HTERT RPE-1 (cell line): Measurements from ENCODE around the gene CAMK1D.

ENCODE experiments used
- in situ Hi-C: fragments of 300-500 bp; cut with MboI; formaldehyde crosslinking; loops from 4 replicates; pipeline ENCODE4 v1.14.3; 2020; ENCODE audit warnings: low sequenced_read_pairs

The CAMK1D gene

DNA sequence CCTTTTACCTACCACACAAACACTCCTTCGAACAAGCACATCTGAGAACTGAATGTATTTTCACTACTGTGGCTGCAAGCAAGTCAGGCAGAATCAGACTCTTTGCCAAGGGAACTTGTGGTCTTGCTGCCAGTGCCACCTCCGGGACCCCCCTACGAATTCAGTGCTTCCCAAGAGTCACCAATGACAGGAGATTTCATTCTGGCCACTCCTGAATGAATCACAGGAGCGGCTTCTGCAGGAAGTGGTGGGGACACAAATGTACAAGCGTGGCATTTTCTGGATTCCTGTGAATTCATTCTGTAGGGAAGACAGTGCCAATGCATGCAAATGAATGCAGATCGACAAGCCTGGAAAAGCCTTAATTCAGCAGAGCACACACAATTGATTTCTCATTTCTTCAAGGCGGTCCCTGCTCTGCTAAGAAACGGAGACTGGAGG lies 161.2 kb downstream of the CAMK1D start:
- in situ Hi-C loops: no loop called here

DNA sequence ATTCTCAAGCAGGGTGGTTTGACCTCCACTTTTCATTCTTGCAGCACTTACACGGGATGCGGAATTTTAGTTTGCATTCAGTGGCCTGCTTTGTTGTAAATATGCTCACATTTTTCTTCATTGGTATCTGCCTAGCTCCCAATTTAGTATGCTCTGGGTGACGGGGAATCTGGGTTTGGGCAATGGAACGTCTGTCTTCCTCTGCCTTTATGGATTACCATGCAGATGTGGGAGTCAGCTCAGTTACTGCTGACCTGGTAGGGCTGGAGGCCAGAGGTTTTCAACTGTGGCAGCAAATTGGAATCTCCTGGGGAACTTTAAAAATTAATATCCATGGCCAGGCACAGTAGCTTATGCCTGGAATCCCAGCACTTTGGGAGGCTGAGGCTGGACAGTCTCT lies 161.6 kb downstream of the CAMK1D start:
- in situ Hi-C loops: no loop called here

DNA sequence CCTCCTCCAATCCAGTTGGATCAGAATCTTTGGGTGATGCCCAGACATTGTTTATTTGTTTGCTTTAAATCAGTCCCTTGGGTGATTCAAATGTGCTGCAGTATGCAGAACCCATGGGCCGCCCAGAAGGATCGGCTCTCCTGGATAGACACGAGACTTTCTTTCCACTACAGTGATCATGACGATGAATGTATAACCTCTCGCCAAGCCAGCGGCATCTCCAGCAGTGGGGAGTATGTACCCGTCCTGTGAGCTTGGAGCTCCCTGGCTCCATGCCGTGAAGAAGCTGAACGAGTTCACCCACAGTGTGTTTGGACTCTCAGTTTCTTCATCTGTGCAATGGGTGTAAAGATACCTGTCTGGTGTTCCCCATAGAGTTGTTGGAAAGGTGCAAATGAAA lies 162.3 kb downstream of the CAMK1D start:
- in situ Hi-C loops: no loop called here

DNA sequence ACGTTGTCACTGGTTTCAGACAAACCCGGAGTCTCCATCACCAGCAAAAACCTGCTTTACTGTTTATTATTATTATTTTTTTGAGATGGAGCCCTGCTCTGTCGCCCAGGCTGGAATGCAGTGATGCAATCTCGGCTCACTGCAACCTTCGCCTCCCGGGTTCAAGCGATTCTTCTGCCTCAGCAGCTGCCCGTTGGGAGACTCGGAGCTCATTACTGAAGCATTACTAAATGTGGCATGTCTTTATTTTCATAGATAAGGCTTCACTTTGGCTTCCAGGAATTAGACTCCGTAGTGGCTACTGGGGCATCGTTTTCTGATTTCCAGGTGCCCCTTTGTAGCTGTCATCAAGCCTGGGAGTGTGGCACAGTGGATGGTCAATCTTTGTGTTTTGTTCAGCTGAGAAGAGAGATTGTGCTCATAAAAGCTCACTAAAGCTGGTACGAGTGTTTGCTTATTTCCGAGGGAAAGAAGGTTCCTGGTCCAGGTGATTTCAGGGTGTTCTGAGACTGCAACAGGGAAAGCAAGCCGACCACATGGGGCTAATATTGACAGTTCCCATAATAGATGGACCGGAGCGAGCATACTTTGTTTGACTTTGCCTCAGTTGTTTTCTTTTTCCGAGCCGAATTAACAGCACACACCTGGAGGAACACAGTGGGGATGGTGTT lies 163.1 kb downstream of the CAMK1D start:
- in situ Hi-C loops: no loop called here

DNA sequence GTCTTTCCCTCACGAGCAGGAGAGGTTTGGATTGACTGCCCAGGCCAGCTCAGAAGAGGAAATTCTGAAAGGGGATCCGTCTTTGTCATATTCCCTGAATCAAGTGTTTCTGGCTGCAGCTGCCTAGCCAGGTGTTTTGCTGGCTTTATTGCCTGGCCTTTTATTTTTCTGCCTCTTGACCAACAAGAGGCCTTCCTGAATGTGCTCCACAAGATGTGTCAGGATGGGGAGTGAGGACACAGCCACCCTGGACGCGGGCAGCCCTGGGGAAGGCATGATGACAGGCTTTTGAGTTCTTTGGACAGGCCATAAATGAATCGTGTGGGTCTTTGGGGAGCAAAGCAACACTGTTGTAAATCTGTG lies 163.6 kb downstream of the CAMK1D start:
- in situ Hi-C loops: no loop called here

DNA sequence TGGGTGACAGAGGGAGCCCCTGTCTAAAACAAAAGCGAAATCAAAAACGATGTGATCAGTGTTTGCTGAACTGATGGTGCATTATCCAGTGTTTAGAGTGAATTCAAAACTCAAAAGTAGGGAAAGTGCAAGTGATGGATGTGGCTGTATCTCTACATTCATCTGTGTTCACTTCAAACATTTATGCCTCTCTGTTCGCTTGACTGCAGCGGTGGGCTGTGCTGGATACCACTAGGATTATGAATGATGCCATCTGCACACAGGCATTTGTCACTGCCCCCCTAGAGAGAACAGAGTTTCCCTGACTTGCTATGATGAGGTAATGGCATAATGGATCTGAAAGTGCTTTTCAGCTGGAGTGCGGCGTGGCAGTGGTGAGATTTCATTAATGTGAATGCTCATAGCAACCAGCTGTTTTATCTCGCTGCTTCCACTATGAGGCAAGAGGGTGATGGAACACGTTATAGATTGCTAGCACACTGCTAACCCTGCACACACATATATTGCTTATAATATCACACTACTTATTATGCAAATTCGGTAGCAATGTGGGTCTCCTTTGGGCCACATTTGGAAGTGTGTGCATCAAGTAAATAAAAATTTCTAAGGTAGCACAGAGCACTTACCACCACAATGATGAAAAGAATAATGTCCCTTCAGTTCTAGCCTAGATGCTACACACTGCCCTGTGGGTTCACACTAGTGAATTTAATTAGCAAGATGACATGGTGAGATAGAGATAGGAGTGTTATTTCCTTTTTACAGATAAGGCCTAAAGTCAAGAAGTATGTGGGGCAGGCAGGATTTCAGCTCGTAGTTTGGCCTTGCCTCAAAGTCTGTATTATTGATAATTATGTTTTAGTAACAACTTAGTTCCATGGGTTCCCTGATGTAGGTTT lies 164.7 kb downstream of the CAMK1D start:
- in situ Hi-C loops: no loop called here

DNA sequence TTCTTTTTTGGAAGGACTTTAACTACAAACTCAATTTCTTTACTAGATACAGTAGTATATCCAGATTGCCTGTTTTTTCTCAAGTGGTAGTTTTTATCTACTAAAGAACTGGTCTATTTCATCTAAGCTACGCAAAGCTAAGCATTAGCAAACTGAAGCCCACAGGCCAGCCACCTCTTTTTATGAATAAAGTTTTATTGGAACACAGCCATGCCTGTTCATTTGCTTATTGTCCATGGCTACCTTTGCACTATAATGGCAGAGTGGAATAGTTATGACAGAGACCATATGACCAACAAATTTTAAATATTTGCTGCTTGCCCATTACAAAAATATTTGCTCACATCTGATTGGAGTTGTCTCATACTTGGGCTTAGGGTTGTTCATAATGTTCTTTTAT lies 168.7 kb downstream of the CAMK1D start:
- in situ Hi-C loops: no loop called here

DNA sequence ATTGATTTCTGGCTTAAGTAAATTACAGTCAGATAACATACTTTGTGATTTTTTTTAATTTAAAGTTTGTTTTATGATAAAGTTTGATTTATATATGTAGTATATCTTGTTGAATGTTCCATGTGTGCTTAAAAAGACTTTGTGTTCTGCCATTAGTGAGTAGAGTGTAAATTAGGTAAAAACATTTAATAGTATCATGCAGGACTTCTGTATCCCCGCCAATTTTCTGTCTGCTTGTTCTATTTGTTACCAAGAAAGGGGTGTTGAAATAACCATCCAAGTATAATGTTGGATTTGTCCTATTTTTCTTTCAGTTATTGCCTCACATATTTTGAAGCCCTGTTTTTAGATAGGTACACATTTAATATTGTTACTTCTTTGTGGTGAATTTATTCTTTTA lies 172.1 kb downstream of the CAMK1D start:
- in situ Hi-C loops: no loop called here

DNA sequence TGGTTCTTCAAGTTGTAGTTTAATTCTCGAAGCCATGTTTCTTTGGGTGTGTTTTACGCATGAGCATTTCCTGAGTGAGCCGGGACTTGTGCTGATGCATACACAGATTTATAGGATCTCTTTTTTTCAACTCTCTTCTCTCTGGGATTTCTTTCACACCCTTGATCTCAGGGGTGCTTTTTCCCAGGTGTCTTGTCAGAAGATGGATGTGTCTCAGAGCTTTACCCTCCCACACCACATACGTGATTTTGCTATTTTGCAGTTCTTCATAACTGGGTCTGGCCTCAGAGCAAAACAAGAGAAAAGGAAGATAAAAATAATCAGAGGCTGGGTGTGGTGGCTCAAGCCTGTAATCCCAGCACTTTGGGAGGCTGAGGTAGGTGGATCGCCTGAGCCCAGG lies 177.0 kb downstream of the CAMK1D start:
- in situ Hi-C loops: no loop called here

DNA sequence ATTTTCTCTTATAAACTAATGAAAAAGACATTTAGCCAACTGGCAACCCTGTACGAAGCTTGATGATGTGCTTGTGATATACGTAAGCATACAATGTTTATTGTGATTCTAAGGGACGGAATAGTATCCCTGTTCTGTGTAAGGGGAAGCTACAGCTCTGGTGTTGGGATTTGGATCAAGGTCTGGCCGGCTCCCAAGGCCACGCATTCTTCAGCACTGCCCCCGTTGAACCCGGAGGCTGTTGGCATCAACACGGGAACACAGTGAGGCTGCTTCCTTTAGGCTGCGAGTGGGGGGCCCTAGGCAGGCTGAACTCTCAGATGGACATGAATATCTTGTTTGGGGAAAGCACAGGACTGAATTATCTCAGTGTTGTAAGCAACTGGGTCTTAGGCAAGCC lies 180.6 kb downstream of the CAMK1D start:
- in situ Hi-C loops: no loop called here

DNA sequence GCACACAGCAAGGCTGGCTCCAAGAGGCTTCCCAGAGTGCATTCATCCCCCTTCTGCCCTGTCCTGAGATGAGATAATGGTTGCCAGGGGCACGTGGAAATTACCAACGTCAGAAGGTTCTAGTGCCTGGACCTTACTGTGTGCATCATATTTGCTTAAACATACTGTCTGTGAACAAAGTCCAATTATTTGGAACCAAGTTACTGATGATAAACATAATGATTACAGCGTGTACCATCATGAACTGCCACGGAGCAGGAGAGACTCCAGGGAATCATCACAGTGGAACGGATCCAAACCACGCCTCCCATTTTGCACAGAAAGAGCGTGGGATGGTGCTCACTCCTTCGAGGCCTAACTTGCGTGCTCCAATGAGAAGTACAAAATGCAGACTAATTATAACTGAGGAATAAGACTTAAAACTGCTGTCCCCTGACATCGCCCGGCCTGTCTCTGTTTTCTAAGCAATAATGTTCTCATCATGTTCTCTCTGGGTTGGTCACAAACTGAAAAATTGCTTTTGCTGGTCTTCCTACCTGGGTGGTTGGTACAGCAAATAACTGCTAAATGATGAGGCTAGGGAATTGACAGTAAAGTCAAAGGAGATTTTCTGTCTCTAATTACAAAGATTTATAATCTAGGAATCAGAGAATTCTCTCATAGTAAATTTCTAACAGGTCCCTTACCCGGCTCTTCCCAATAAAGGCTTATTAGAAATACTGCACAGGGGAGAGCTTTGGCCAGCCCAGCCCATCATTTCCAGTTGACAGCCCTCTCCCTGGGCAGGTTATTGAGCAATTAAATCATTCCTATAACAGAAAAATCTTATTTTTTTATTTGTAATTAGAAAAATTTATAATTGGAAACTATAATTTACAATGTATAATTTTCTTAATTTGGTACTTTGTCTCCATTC lies 182.2 kb downstream of the CAMK1D start:
- in situ Hi-C loops: no loop called here

DNA sequence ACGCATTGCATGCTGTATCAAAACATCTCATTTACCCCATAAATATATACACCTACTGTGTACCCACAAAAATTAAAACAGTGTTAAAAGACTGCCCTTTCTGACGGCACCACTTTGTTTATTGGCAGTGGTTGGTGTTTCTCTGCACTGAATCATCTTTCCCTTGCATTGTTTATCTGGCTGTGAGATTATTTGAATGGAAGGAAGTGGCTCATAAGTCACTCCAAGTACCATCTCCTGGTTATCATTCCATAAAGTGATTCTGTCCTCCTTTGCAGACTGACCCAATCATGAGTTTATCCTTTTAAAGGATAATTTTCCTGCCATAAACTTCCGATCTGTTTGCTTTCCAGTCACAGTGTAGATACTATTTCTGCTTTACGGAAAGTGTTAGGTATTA lies 183.8 kb downstream of the CAMK1D start:
- in situ Hi-C loops: no loop called here

DNA sequence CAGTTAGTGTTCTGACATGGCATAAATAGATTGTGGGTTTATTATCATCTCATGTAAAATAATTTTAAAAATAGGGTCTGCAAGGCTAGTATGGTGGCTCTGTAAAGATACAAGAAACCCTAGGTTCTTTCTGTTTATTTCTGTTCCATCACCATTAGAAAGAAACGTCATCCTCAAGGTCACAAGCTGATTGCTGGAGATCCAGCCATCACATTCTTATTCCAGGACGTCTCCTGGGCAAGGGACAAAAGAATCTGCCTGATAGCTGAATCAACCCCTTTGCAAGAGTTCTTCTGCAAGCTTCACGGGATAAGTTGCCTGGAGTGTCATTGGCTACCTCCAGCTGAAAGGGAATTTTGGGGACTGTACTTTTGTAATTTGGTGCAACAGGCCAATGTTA lies 184.4 kb downstream of the CAMK1D start:
- in situ Hi-C loops: no loop called here

DNA sequence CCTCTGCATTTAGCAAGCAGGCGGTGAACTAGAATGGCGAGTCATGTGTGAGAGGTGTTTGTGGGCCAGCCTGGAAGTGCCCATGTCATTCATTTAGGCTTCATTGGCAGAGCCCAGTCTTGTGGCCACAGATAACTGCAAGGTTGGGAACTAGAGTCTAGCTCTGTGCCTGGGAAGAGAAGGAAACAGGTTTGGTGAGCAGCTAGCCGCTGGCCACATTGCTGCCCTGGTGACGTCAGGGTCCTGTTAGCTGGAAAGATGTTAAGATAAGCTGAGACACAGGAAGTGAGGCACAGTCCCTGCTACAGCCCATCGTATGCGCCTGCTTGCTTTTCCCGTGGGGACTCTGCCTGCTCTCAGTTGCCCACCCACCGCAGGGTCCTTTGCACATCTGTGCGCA lies 185.5 kb downstream of the CAMK1D start:
- in situ Hi-C loops: no loop called here

DNA sequence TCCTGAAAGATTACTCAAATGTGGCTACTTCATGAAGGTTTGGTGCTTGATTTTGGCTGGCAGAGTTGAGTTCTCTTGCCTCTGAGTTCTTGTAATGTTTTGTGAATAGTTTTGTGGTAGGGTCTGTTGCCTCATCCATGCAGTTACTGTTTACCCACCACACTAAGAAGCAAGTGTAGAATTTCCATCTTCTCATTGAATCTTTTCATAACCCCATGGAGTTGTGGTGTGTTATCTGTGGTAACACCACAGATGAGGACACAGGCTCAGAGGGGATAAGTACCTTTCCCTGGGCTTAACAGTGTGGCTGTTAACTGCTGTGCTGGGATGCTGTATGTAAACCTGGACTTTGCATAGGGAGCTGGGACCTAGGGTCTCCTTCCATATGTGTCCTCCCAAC lies 186.3 kb downstream of the CAMK1D start:
- in situ Hi-C loops: no loop called here

DNA sequence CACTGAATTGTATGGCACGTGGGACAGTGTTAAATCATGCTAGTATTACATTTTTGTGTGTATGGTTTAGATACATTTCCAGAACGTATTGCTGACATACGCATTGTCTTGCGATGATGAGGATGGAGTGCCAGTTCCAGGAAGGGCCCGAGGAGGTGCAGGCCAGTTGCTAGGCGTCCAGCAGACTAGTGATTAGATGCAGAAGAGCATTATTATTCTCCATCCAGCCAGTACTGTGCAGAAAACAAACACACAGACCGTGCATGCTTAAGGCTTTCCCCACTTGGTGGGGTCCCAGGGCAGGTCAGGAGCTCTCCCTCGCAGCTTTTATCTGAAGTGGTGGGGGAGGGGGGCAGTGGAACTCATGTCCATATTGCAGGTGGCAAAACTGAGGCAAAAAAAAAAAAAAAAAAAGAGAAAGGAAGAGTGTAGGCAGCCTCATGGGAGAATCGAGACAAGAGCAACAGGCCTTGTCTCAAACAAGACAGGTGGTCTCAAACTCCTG lies 189.2 kb downstream of the CAMK1D start:
- in situ Hi-C loops: no loop called here

DNA sequence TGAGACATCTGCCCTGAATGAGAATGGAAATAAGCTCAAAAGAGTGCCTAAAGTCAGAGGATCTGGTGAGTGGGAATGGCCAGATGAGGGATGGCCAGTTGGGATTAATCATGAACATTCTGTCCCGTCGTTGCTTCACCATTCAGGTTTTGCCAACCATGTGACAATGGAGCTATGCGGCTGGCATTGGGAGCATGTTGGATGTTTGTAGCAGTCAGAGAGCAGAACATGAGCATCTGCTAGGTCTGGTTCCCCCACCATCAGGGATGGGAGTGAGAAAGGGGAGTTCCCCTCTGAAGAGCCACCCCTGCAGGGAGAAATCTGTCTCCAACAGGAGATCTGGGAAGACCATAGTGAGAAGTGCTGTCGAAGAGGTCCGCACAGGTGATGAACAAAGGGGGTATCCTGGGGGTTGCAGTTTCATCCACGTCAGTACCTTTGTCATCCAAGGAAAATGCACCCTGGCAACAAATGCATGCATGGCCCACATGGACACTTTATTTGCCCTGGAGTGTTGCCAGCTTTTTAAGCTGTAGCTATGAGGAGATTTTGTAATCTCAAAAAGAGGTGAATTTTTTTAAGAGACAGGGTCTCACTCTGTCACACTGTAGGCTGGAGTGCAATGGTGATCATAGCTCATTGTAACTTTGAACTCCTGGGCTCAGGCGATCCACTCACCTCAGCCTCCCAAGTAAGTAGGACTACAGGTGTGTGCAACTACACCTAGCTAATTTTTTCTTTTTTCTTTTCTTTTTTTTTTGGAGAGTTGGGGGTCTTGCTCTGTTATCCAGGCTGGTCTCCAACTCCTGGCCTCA lies 190.2 kb downstream of the CAMK1D start:
- in situ Hi-C loops: no loop called here

DNA sequence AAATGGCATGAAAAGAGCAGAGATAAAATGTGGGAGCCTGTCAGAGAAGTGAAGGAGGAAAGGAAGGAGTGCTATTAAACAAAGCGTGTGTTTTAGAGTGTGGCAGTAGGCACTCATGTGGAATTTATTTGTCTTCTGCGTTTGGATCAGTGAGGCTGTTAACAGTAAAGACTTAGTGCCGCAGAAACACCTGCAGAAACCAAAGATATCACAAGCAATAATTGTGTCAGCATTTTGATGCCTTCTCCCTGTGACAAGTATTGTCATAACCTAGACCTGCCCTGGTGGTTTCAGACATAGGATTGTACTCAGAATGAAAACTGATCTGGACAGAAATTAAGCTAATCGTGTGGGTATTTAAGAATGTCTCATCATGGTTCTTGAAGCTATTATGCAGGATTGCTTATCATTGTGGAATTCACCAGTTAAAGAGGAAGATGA lies 191.0 kb downstream of the CAMK1D start:
- in situ Hi-C loops: no loop called here

DNA sequence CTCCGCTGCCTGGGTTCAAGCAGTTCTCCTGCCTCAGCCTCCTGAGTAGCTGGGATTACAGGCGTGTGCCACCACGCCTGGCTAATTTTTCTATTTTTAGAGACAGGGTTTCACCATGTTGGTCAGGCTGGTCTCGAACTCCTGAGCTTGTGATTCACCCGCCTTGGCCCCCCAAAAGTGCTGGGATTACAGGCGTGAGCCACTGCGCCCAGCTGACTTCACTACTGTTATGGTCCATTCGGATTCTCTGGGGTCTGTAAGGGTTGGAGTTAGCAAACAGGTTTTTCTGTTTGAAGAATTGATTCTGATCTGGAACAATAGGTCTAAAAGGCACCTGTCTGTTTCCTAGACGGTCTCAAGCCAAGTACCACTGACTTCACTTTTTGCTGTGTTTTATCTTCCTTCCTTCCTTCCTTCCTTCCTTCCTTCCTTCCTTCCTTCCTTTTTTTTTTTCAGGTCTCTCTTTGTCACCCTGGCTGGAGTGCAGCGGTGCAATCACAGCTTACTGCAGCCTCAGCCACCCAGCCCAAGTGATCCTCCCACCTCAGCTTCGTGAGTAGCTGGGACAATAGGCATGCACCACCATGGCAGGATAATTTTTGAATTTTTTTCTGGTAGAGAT lies 192.2 kb downstream of the CAMK1D start:
- in situ Hi-C loops: no loop called here

DNA sequence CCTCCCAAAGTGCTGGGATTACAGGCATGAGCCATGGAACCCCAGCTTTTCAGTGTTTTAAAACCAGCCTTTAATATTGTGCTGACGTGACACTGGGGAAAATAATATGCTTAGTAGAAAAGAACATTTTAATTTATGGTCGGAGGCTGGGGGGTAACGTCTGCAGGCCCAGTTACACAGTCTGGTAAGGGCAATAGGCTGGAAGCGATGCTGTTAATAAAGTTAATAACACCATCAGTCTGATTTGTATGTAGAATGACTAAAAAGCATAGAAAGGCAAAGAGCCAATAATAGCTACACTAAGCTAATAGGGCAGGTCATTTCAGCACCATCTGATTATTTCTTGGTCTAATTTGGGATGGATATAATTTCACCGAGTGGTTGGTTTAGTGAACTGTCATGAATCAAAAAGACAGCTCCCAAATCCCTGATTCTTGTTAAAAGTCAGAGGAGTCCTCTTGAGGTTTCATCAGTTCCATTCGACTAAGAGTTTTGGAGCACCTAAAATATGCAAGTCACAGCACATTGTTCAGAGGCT lies 192.9 kb downstream of the CAMK1D start:
- in situ Hi-C loops: no loop called here
